ENCODE data around the gene MESP1. TPM values are rescaled to one million over a fixed set of nuclear protein-coding genes. Genes with fewer than 3 reads are reported as not detected.
A peak's percentile ranks its signal among the peaks of the same experiment; 100 is the strongest.

MESP1 gene
- total and polyA plus RNA-seq, 2 of the 13 experiments (the other 11 are each of a cell fraction or from before 2014, with no cell fraction given), result not detected

DNA sequence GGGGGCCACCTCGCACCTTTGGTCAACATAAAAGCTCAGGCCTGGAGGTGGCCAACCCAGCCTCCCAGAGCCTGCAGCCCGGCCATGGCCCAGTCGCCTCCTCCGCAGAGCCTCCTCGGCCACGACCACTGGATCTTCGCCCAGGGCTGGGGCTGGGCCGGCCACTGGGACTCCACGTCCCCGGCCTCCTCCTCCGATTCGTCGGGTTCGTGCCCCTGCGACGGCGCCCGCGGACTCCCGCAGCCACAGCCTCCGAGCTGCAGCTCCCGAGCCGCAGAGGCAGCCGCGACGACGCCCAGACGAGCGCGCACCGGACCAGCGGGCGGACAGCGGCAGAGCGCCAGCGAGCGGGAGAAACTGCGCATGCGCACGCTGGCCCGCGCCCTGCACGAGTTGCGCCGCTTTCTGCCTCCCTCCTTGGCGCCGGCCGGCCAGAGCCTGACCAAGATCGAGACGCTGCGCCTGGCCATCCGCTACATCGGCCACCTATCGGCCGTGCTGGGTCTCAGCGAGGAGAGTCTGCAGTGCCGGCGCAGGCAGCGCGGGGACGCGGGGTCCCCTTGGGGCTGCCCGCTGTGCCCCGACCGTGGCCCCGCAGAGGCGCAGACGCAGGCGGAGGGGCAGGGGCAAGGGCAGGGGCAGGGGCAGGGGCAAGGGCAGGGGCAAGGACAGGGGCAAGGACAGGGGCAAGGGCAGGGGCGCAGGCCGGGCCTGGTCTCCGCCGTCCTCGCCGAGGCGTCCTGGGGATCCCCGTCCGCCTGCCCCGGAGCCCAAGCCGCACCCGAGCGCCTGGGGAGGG lies 25.4 kb upstream of the MESP1 start, which contains the start of gene MESP2 (continued):
- TF ChIP-seq, protein P1, sequence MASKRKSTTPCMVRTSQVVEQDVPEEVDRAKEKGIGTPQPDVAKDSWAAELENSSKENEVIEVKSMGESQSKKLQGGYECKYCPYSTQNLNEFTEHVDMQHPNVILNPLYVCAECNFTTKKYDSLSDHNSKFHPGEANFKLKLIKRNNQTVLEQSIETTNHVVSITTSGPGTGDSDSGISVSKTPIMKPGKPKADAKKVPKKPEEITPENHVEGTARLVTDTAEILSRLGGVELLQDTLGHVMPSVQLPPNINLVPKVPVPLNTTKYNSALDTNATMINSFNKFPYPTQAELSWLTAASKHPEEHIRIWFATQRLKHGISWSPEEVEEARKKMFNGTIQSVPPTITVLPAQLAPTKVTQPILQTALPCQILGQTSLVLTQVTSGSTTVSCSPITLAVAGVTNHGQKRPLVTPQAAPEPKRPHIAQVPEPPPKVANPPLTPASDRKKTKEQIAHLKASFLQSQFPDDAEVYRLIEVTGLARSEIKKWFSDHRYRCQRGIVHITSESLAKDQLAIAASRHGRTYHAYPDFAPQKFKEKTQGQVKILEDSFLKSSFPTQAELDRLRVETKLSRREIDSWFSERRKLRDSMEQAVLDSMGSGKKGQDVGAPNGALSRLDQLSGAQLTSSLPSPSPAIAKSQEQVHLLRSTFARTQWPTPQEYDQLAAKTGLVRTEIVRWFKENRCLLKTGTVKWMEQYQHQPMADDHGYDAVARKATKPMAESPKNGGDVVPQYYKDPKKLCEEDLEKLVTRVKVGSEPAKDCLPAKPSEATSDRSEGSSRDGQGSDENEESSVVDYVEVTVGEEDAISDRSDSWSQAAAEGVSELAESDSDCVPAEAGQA (IDR thresholded peaks at IDR 0.05; ENCODE audit: low read depth), result no peak
- TF ChIP-seq, protein P1 (CRISPR knock-in tag; IDR thresholded peaks at IDR 0.05; ENCODE audit: borderline replicate concordance), result no peak
- no peak for TF ChIP-seq KDM6A (CRISPR knock-in tag; IDR thresholded peaks at IDR 0.05; ENCODE audit: low read depth)
- no peak for TF ChIP-seq GABPA (IDR thresholded peaks at IDR 0.05; ENCODE audit: low read depth, low read length)
- TF ChIP-seq GABPA (CRISPR knock-in tag; IDR thresholded peaks at IDR 0.05; ENCODE audit: low read depth), result no peak
- peak; percentile 83; the same call in 1 of the 2 replicates for TF ChIP-seq ZNF331 (CRISPR knock-in tag; IDR thresholded peaks at IDR 0.05)
- TF ChIP-seq REXO4 (CRISPR knock-in tag; IDR thresholded peaks at IDR 0.05; ENCODE audit: borderline replicate concordance), result 0 out of 2 replicates have a peak, but pooled peaks have one; percentile 30
- 0 out of 2 replicates have a peak, but pooled peaks have one; percentile 39 for TF ChIP-seq NFYC (CRISPR knock-in tag; IDR thresholded peaks at IDR 0.05)
- TF ChIP-seq PCBP1 (IDR thresholded peaks at IDR 0.05; ENCODE audit: borderline replicate concordance, low read depth, low read length), result no peak
- TF ChIP-seq, protein P2, sequence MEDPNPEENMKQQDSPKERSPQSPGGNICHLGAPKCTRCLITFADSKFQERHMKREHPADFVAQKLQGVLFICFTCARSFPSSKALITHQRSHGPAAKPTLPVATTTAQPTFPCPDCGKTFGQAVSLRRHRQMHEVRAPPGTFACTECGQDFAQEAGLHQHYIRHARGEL (CRISPR knock-in tag; IDR thresholded peaks at IDR 0.05), result 0 out of 2 replicates have a peak, but pooled peaks have one; percentile 23
- TF ChIP-seq, protein P3, sequence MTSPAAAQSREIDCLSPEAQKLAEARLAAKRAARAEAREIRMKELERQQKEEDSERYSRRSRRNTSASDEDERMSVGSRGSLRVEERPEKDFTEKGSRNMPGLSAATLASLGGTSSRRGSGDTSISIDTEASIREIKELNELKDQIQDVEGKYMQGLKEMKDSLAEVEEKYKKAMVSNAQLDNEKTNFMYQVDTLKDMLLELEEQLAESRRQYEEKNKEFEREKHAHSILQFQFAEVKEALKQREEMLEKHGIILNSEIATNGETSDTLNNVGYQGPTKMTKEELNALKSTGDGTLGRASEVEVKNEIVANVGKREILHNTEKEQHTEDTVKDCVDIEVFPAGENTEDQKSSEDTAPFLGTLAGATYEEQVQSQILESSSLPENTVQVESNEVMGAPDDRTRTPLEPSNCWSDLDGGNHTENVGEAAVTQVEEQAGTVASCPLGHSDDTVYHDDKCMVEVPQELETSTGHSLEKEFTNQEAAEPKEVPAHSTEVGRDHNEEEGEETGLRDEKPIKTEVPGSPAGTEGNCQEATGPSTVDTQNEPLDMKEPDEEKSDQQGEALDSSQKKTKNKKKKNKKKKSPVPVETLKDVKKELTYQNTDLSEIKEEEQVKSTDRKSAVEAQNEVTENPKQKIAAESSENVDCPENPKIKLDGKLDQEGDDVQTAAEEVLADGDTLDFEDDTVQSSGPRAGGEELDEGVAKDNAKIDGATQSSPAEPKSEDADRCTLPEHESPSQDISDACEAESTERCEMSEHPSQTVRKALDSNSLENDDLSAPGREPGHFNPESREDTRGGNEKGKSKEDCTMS (CRISPR knock-in tag; conservative IDR thresholded peaks at IDR 0.05), result no peak
- no peak for TF ChIP-seq ATM (IDR thresholded peaks at IDR 0.05; ENCODE audit: borderline replicate concordance)
- TF ChIP-seq SRY (CRISPR knock-in tag; IDR thresholded peaks at IDR 0.05), result peak; percentile 90
- TF ChIP-seq ATF7-NPFF (CRISPR knock-in tag; IDR thresholded peaks at IDR 0.05; ENCODE audit: low read depth), result peak; percentile 98
- 0 out of 2 replicates have a peak, but pooled peaks have one; percentile 25 for TF ChIP-seq RXRA (CRISPR knock-in tag; IDR thresholded peaks at IDR 0.05)
- TF ChIP-seq, protein P4, sequence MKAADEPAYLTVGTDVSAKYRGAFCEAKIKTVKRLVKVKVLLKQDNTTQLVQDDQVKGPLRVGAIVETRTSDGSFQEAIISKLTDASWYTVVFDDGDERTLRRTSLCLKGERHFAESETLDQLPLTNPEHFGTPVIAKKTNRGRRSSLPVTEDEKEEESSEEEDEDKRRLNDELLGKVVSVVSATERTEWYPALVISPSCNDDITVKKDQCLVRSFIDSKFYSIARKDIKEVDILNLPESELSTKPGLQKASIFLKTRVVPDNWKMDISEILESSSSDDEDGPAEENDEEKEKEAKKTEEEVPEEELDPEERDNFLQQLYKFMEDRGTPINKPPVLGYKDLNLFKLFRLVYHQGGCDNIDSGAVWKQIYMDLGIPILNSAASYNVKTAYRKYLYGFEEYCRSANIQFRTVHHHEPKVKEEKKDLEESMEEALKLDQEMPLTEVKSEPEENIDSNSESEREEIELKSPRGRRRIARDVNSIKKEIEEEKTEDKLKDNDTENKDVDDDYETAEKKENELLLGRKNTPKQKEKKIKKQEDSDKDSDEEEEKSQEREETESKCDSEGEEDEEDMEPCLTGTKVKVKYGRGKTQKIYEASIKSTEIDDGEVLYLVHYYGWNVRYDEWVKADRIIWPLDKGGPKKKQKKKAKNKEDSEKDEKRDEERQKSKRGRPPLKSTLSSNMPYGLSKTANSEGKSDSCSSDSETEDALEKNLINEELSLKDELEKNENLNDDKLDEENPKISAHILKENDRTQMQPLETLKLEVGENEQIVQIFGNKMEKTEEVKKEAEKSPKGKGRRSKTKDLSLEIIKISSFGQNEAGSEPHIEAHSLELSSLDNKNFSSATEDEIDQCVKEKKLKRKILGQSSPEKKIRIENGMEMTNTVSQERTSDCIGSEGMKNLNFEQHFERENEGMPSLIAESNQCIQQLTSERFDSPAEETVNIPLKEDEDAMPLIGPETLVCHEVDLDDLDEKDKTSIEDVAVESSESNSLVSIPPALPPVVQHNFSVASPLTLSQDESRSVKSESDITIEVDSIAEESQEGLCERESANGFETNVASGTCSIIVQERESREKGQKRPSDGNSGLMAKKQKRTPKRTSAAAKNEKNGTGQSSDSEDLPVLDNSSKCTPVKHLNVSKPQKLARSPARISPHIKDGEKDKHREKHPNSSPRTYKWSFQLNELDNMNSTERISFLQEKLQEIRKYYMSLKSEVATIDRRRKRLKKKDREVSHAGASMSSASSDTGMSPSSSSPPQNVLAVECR (CRISPR knock-in tag; IDR thresholded peaks at IDR 0.05; ENCODE audit: borderline replicate concordance), result peak; percentile 59; the same call in 1 of the 2 replicates

All from HepG2 (cell line).